HEK293T (cell line): ENCODE measurements around the gene BMP2K.

Experiments
- BHLHE40 ChIP-seq: fragments of 450-650 bp; IDR thresholded peaks from 2 replicates; pipeline ENCODE4 v1.6.1; 2016; ENCODE audit warnings: mild to moderate bottlenecking, moderate library complexity, borderline replicate concordance
- ELF4 ChIP-seq: fragments of 450-650 bp; IDR thresholded peaks from 2 replicates; pipeline ENCODE4 v1.6.1; 2017; ENCODE audit warnings: antibody characterized with exemption
- FOXA1 ChIP-seq: fragments of 450-650 bp; IDR thresholded peaks from 2 replicates; pipeline ENCODE4 v1.6.1; 2016; ENCODE audit warnings: mild to moderate bottlenecking
- FOXK2 ChIP-seq: fragments of 450-650 bp; IDR thresholded peaks from 2 replicates; pipeline ENCODE4 v1.6.1; 2016; ENCODE audit warnings: mild to moderate bottlenecking
- FOXM1 ChIP-seq: fragments of 450-650 bp; IDR thresholded peaks from 2 replicates; pipeline ENCODE4 v1.6.1; 2017; ENCODE audit warnings: mild to moderate bottlenecking, borderline replicate concordance
- SP1 ChIP-seq: fragments of 450-650 bp; IDR thresholded peaks from 2 replicates; pipeline ENCODE4 v1.6.1; 2017
- SUZ12 ChIP-seq: fragments of 450-650 bp; IDR thresholded peaks from 2 replicates; pipeline ENCODE4 v1.6.1; 2016; ENCODE audit warnings: mild to moderate bottlenecking
- TARDBP ChIP-seq: fragments of 450-650 bp; IDR thresholded peaks from 2 replicates; pipeline ENCODE4 v1.6.1; 2016
- ZNF384 ChIP-seq: fragments of 450-650 bp; IDR thresholded peaks from 2 replicates; pipeline ENCODE4 v1.6.1; 2016

DNA sequence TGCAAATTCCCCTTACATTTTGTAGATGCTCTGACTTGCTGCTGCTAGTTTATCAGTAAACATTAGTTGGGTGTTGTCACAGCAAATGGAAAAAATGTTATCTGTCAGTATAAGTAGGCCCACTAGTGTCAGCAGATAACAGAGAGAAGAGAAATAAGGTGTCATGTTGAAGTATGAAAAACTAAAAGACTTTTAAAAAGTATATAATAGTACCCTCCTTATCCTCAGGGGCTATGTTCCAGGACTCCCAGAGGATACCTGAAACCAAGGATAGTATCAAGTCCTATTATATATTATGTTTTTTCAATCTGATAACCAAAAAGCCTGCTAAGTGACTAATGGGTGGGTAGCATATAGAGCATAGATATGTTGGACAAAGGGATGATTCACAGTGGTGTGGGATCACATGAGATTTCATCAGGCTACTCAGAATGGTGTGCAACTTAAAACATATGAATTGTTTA is 11.6 kb upstream of the BMP2K start:
- TF ChIP-seq SUZ12, result no peak
- no peak for TF ChIP-seq BHLHE40
- no peak for TF ChIP-seq SP1
- no peak for TF ChIP-seq ELF4
- no peak for TF ChIP-seq TARDBP
- TF ChIP-seq FOXA1, result no peak
- no peak for TF ChIP-seq ZNF384
- no peak for TF ChIP-seq FOXM1
- TF ChIP-seq FOXK2, result no peak
